ENCODE measurements around the gene PIK3R2.

DNA sequence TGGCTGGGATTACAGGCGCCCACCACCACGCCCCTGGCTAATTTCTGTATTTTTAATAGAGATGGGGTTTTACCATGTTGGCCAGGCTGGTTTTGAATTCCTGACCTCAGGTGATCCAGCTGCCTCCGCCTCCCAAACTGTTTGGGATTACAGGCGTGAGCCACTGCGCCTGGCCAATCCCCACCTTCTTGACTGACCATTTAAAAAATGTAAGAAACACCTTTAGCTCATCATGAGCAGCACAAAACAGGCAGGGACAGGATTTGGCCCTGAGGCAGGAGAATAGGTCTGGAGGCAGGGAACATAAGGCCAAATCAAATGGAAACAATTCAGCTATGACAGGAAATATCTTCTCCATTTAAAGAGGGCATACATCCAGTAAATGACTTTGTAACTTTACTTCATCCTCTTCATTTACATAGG is 38.7 kb downstream of the PIK3R2 start:
- TF ChIP-seq BHLHE40 (IDR thresholded peaks at IDR 0.05; ENCODE audit: borderline replicate concordance) (no peak), FOXA1 (IDR thresholded peaks at IDR 0.05) (no peak), ELF4 (IDR thresholded peaks at IDR 0.05) (no peak), SUZ12 (IDR thresholded peaks at IDR 0.05) (no peak), ARNT (IDR thresholded peaks at IDR 0.05) (no peak), ZNF384 (IDR thresholded peaks at IDR 0.05) (no peak), FOXK2 (IDR thresholded peaks at IDR 0.05) (no peak), CTBP1 (IDR thresholded peaks at IDR 0.05; ENCODE audit: borderline replicate concordance) (no peak), HDGF (IDR thresholded peaks at IDR 0.05; ENCODE audit: borderline replicate concordance) (no peak), NFRKB (IDR thresholded peaks at IDR 0.05) (no peak), L3MBTL2 (conservative IDR thresholded peaks at IDR 0.05) (no peak), TARDBP (IDR thresholded peaks at IDR 0.05) (no peak)
